Measurements from ENCODE around the gene ABLIM1. TPM values are rescaled to one million over a fixed set of nuclear protein-coding genes. Genes with fewer than 3 reads are reported as not detected.

ABLIM1 gene
- total and polyA plus RNA-seq, 2 of the 4 experiments (the other 2 are of a cell fraction), result 7.7 to 9.9 TPM

GRCh38 chr10:114685456-114685855, 27.4 kb upstream of the ABLIM1 start:
- Histone ChIP-seq H2AK9ac (replicated peaks; ENCODE audit: low read depth, low read length, poor library complexity) (peak overlapping the region; percentile 38), H2BK5ac (ENCODE audit: low read depth, low read length, poor library complexity, severe bottlenecking) (peak overlapping the region; percentile 23), H3K4ac (ENCODE audit: low read depth, low read length) (peak overlapping the region; percentile 50), H3K14ac (replicated peaks; ENCODE audit: low read depth, low read length) (peak overlapping the region; percentile 53; the same call in 1 of the 2 replicates), H3K56ac (ENCODE audit: extremely low read depth, insufficient read depth, low read length) (no peak overlapping the region), H4K5ac (ENCODE audit: low read depth, low read length) (peak overlapping the region; percentile 44; the same call in 1 of the 2 replicates), H3K4me3 (ENCODE audit: insufficient read depth, low read depth, low read length) (no peak overlapping the region), H3K9ac (ENCODE audit: low read depth, low read length) (no peak overlapping the region), H2BK20ac (ENCODE audit: low read depth, low read length) (peak overlapping the region; percentile 53), H4K91ac (ENCODE audit: insufficient read depth, low read depth, low read length) (peak overlapping the region; percentile 45; the same call in 1 of the 2 replicates), H3K27ac (ENCODE audit: insufficient read depth, low read length) (no peak overlapping the region), H2AK5ac (ENCODE audit: low read depth, low read length) (peak overlapping the region; percentile 52; the same call in 1 of the 2 replicates), H3K9me1 (ENCODE audit: insufficient read depth, low read length) (peaks cover 18% of the 10 kb centered on the region), H2AFZ (replicated peaks; ENCODE audit: low read length, poor library complexity) (peak overlapping the region; percentile 39), H4K20me1 (ENCODE audit: insufficient read depth, low read length) (no peaks in the 10 kb centered on the region), H3K27me3 (ENCODE audit: control insufficient read depth, insufficient read depth, low read length) (no peaks in the 10 kb centered on the region), H3K36me3 (ENCODE audit: control insufficient read depth, insufficient read depth, low read length) (no peaks in the 10 kb centered on the region), H3K79me1 (ENCODE audit: low read depth in 1 of 2, low read length in 2 of 2) (peaks cover 0 to 3% of the 10 kb centered on the region in 2 experiments; a peak in 1 of 4 replicates), H3K4me1 (ENCODE audit: control insufficient read depth, insufficient read depth, low read length) (peaks cover 10% of the 10 kb centered on the region), H3K23ac (ENCODE audit: low read depth, low read length) (no peak overlapping the region), H2BK120ac (ENCODE audit: low read depth, low read length) (peak overlapping the region; percentile 70), H4K8ac (ENCODE audit: low read depth in 2 of 2, low read length in 2 of 2) (peak overlapping the region in 1 of 2 experiments; percentile 26; a peak in 1 of 4 replicates), H2BK15ac (ENCODE audit: low read depth, low read length) (peak overlapping the region; percentile 77; the same call in 1 of the 3 replicates), H3K9me3 (ENCODE audit: control insufficient read depth, insufficient read depth, low read length) (no peaks in the 10 kb centered on the region), H3K4me2 (ENCODE audit: low read depth, low read length) (peak overlapping the region; percentile 43), H3K18ac (ENCODE audit: low read depth, low read length) (peak overlapping the region; percentile 45)
- DNase-seq (no peak), ATAC-seq (ENCODE audit: low read depth) (no peak)
- TF ChIP-seq RAD21 (IDR thresholded peaks at IDR 0.05; ENCODE audit: low read length), result no peak
- TF ChIP-seq CHD1 (IDR thresholded peaks at IDR 0.05; ENCODE audit: low read depth, low read length), result no peak
- TF ChIP-seq MXI1 (IDR thresholded peaks at IDR 0.05; ENCODE audit: borderline replicate concordance, low read depth, low read length), result no peak
- intact Hi-C loops (cut with micrococcal nuclease) (no loop called here), dilution Hi-C loops (cut with HindIII; ENCODE audit: low sequenced_read_pairs, unreplicated experiment) (no loop called here), in situ Hi-C loops (cut with MboI; ENCODE audit: low sequenced_read_pairs) (no loop called here)
- WGBS, 2 experiments (ENCODE audit: extremely low coverage in 2 of 2, insufficient read length in 1 of 2), result 60% methylated on average over 1 of the region's 5 CpGs; no CpG with 5 or more reads in 1 of the 2 experiments
- ChIA-PET CTCF (no interaction called here), POLR2A (ENCODE audit: unreplicated experiment) (no interaction called here)
- no TSS peak for BruUV-seq (replicated peaks)

Data from IMR-90 (cell line).